ENCODE data around the gene DPF3. TPM values are rescaled to one million over a fixed set of nuclear protein-coding genes. Genes with fewer than 3 reads are reported as not detected.

Gene DPF3
- total RNA-seq, 3 donors from 2014 or later (not counting 1 experiment from before 2014, with no cell fraction given): 1.4 to 1.8 (median 1.4) TPM

GRCh38 chr14:72577521-72577920 lies 316.4 kb downstream of the DPF3 start:
- TF ChIP-seq CTCF (IDR thresholded peaks at IDR 0.05): no peak
- Mint-ChIP-seq H3K36me3 (no peaks in the 10 kb centered on the region), H3K4me3 (no peak overlapping the region), H3K9me3 (no peaks in the 10 kb centered on the region), H3K27me3 (ENCODE audit: low read depth in 2 of 2) (peaks cover 68 to 91% of the 10 kb centered on the region in 2 donors), H3K27ac (no peak overlapping the region), H3K4me1 (no peaks in the 10 kb centered on the region)
- peaks cover 7% of the 10 kb centered on the region for H3K27me3 ChIP-seq (ENCODE audit: control insufficient read depth, insufficient read depth, low read length)
- WGBS (ENCODE audit: insufficient coverage): 74% methylated on average over 5 of the region's 5 CpGs
- intact Hi-C loops (cut with micrococcal nuclease): no loop called here
- ATAC-seq: no peak
- no peaks in the 10 kb centered on the region for H3K9me3 ChIP-seq (ENCODE audit: control insufficient read depth, insufficient read depth, low read length)
- H3K4me1 ChIP-seq (ENCODE audit: control insufficient read depth, insufficient read depth, low read length): no peaks in the 10 kb centered on the region
- no peak overlapping the region for H3K4me3 ChIP-seq (ENCODE audit: low read length)
- H3K36me3 ChIP-seq (ENCODE audit: control insufficient read depth, insufficient read depth, low read length): no peaks in the 10 kb centered on the region
- H3K27ac ChIP-seq (ENCODE audit: low read length): no peak overlapping the region
- no peak for DNase-seq

- Mint-ChIP-seq H3K27ac (no peak overlapping the region), H3K36me3 (no peaks in the 10 kb centered on the region), H3K4me3 (no peak overlapping the region), H3K9me3 (no peaks in the 10 kb centered on the region), H3K27me3 (ENCODE audit: low read depth in 2 of 2) (peaks cover 67 to 91% of the 10 kb centered on the region in 2 donors), H3K4me1 (no peaks in the 10 kb centered on the region)
- no peak for ATAC-seq
- Histone ChIP-seq H3K36me3 (ENCODE audit: control insufficient read depth, insufficient read depth, low read length) (no peaks in the 10 kb centered on the region), H3K4me1 (ENCODE audit: control insufficient read depth, insufficient read depth, low read length) (no peaks in the 10 kb centered on the region), H3K27me3 (ENCODE audit: control insufficient read depth, insufficient read depth, low read length) (peaks cover 2% of the 10 kb centered on the region), H3K4me3 (ENCODE audit: low read length) (no peak overlapping the region), H3K27ac (ENCODE audit: low read length) (no peak overlapping the region), H3K9me3 (ENCODE audit: control insufficient read depth, insufficient read depth, low read length) (no peaks in the 10 kb centered on the region)
- DNase-seq: no peak
- TF ChIP-seq CTCF (IDR thresholded peaks at IDR 0.05): no peak
- intact Hi-C loops (cut with micrococcal nuclease): no loop called here
- 100% methylated on average over 1 of the region's 1 CpG for WGBS (ENCODE audit: insufficient coverage)
Measured at GRCh38 chr14:72576258-72576657, 317.6 kb downstream of the DPF3 start.

- Mint-ChIP-seq H3K36me3 (no peaks in the 10 kb centered on the region), H3K4me3 (no peak overlapping the region), H3K9me3 (no peaks in the 10 kb centered on the region), H3K27ac (no peak overlapping the region), H3K27me3 (ENCODE audit: low read depth in 2 of 2) (peaks cover 69 to 98% of the 10 kb centered on the region in 2 donors), H3K4me1 (no peaks in the 10 kb centered on the region)
- no peaks in the 10 kb centered on the region for H3K9me3 ChIP-seq (ENCODE audit: control insufficient read depth, insufficient read depth, low read length)
- no peak for TF ChIP-seq CTCF (IDR thresholded peaks at IDR 0.05)
- H3K27me3 ChIP-seq (ENCODE audit: control insufficient read depth, insufficient read depth, low read length): peaks cover 4% of the 10 kb centered on the region
- H3K4me1 ChIP-seq (ENCODE audit: control insufficient read depth, insufficient read depth, low read length): no peaks in the 10 kb centered on the region
- H3K27ac ChIP-seq (ENCODE audit: low read length): no peak overlapping the region
- no peaks in the 10 kb centered on the region for H3K36me3 ChIP-seq (ENCODE audit: control insufficient read depth, insufficient read depth, low read length)
- no peak overlapping the region for H3K4me3 ChIP-seq (ENCODE audit: low read length)
- WGBS (ENCODE audit: insufficient coverage): 100% methylated on average over 1 of the region's 1 CpG
- no peak for DNase-seq
- intact Hi-C loops (cut with micrococcal nuclease): no loop called here
- no peak for ATAC-seq
Measured at GRCh38 chr14:72574715-72575114, 319.2 kb downstream of the DPF3 start.

GRCh38 chr14:72573725-72574417 lies 320.0 kb downstream of the DPF3 start:
- H3K27me3 Mint-ChIP-seq (ENCODE audit: low read depth in 2 of 2): peaks cover 67 to 92% of the 10 kb centered on the region in 2 donors
- no peak overlapping the region for H3K27ac Mint-ChIP-seq
- no peaks in the 10 kb centered on the region for H3K9me3 ChIP-seq (ENCODE audit: control insufficient read depth, insufficient read depth, low read length)
- no peaks in the 10 kb centered on the region for H3K4me1 ChIP-seq (ENCODE audit: control insufficient read depth, insufficient read depth, low read length)
- no peak for ATAC-seq
- H3K4me3 ChIP-seq (ENCODE audit: low read length): no peak overlapping the region
- H3K4me3 Mint-ChIP-seq: no peak overlapping the region
- 89% methylated on average over 9 of the region's 9 CpGs for WGBS (ENCODE audit: insufficient coverage)
- H3K36me3 Mint-ChIP-seq: no peaks in the 10 kb centered on the region
- H3K9me3 Mint-ChIP-seq: no peaks in the 10 kb centered on the region
- H3K27me3 ChIP-seq (ENCODE audit: control insufficient read depth, insufficient read depth, low read length): peaks cover 4% of the 10 kb centered on the region
- TF ChIP-seq CTCF (IDR thresholded peaks at IDR 0.05): no peak
- DNase-seq: no peak
- no peak overlapping the region for H3K27ac ChIP-seq (ENCODE audit: low read length)
- intact Hi-C loops (cut with micrococcal nuclease): no loop called here
- no peaks in the 10 kb centered on the region for H3K36me3 ChIP-seq (ENCODE audit: control insufficient read depth, insufficient read depth, low read length)
- H3K4me1 Mint-ChIP-seq: no peaks in the 10 kb centered on the region
